Heart left ventricle (tissue), 16 donors: ENCODE results near the gene CDCA5. TPM values are rescaled to one million over a fixed set of nuclear protein-coding genes. Genes with fewer than 3 reads are reported as not detected.

Source experiments
- ATAC-seq, 4 donors: fragments of 200-7000 bp; cut with Tn5 transposase; one replicate each; pipeline ENCODE4 v1.9.1; 2020 to 2022; ENCODE audit warnings: moderate library complexity in 4 of 4, mild to moderate bottlenecking in 3 of 4, moderate number of reproducible peaks in 1 of 4
- DNase-seq, 5 donors: peaks; one replicate each; pipeline ENCODE4 v3.0.0-alpha.2; 2020
- H3K27ac ChIP-seq, 12 donors: fragments of 200-600 bp; sonication (generic) in 4 of 12; one replicate each; pipeline versions ENCODE4 v1.5.0 to v1.8.0; 2016 to 2022; ENCODE audit warnings: mild to moderate bottlenecking in 2 of 12
- H3K27me3 ChIP-seq, 9 donors: fragments of 200-600 bp; sonication (generic) in 2 of 9; one replicate each; pipeline versions ENCODE4 v1.5.1 to v1.8.0; 2016 to 2022; ENCODE audit warnings: mild to moderate bottlenecking in 3 of 9
- H3K36me3 ChIP-seq, 9 donors: fragments of 200-600 bp; sonication (generic) in 2 of 9; one replicate each; pipeline versions ENCODE4 v1.5.0 to v1.8.0; 2018 to 2022; ENCODE audit warnings: mild to moderate bottlenecking in 2 of 9
- H3K4me1 ChIP-seq, 12 donors: fragments of 200-600 bp; sonication (generic) in 4 of 12; one replicate each; pipeline versions ENCODE4 v1.5.0 to v1.8.0; 2016 to 2022; ENCODE audit warnings: mild to moderate bottlenecking in 3 of 12
- H3K4me3 ChIP-seq, 12 donors: fragments of 200-600 bp; sonication (generic) in 4 of 12; one replicate each; pipeline versions ENCODE4 v1.5.0 to v1.8.0; 2017 to 2022; ENCODE audit warnings: mild to moderate bottlenecking in 9 of 12, moderate library complexity in 4 of 12
- H3K9me3 ChIP-seq, 12 donors: fragments of 200-600 bp; sonication (generic) in 4 of 12; one replicate each; pipeline versions ENCODE4 v1.5.0 to v1.8.0; 2016 to 2022; ENCODE audit warnings: mild to moderate bottlenecking in 1 of 12
- CTCF ChIP-seq, 12 donors: fragments of 200-600 bp; sonication (generic) in 4 of 12; IDR thresholded peaks; one replicate each; pipeline versions ENCODE4 v1.5.0 to v1.8.0; 2018 to 2022; ENCODE audit warnings: antibody characterized with exemption in 12 of 12, mild to moderate bottlenecking in 5 of 12
- POLR2A ChIP-seq, 2 donors: fragments of 450-650 bp; IDR thresholded peaks; one replicate each; pipeline ENCODE4 v1.6.1; 2017; ENCODE audit warnings: antibody characterized with exemption in 2 of 2, mild to moderate bottlenecking in 2 of 2, moderate library complexity in 2 of 2
- WGBS, 4 donors: extraction: QIAGEN DNeasy Blood & Tissue Kit in 2 of 4; methylation state at CpG; one replicate each; pipeline versions ENCODE4 v1.1.5 to v1.1.7; 2013 to 2018; 5-methylcytosine and 5-hydroxymethylcytosine counted together
- intact Hi-C, 10 donors: fragments of 100-400 bp; cut with DNase I; formaldehyde crosslinking; loops; one replicate each; pipeline versions ENCODE4 v1.11.1 to v1.14.2; 2022
- polyA plus RNA-seq, 2 donors: library from polyadenylated mRNA; stranded (reverse); fragments of 200-250 nt; gene quantifications; one replicate each; pipeline ENCODE4 v1.2.3, GENCODE V29; 2013
- total RNA-seq, 9 donors: library from RNA; depleted of rRNA in 2 of 9; stranded (reverse); fragments of >200 nt in 2 of 9; fragmentation: NEBNext Ultra II Directional in 3 of 9; extraction: Animal tissue kit (Norgen Biotek cat#: 25700) in 3 of 9; gene quantifications; one replicate each; pipeline versions ENCODE4 v1.1.0 to v1.2.4, GENCODE V29; 2016 to 2023
- donor health status: ischemic (EF 13 %, LVEDD 7.1; RV severe dilation, severe dysfunction).
- donor health status: healthy with polysubstance abuse.
- donor health status: DM: no; HTN: yes; CAD: no.
- donor health status: DM: no; HTN: no; CAD: no.
- donor health status: ischemic (EF 25% LVEDD 6.9; RV normal size, moderate dysfunction).
- donor health status: ischemic (EF 25% LVEDD 5.7; RV mildly dilated, moderate dysfunction).
- donor health status: healthy.
- donor health status: DM: yes; HTN: yes; CAD: no.
- donor health status: ischemic (EF 35%, LVEDD 5.7; RV mildly dilated, moderate dysfunction).
- donor health status: nonischemic (EF 11% LVEDD 7.7; RV severe dilation, severe dysfunction).
- donor health status: DM: yes; HTN: yes; CAD: no.
- donor health status: PGD.
- donor health status: ischemic (EF 29% LVEDD 5.4; RV normal size, mild dysfunction).
- donor health status: nonischemic (EF 23%, LVEDD 6.1; RV moderate dilation, normal function).

The CDCA5 gene
- total and polyA plus RNA-seq, 11 donors: 0.38 to 11.6 (median 0.81) TPM

- ATAC-seq (no peak), DNase-seq (no peak)
- TF ChIP-seq CTCF (IDR thresholded peaks at IDR 0.05) (no peak), POLR2A (IDR thresholded peaks at IDR 0.05) (no peak)
- no peaks in the 10 kb centered on the region for H3K9me3 ChIP-seq
- peak overlapping the region; percentile 21 to 87 (median 76) for H3K27ac ChIP-seq
- intact Hi-C loops: loop anchor here in 1 of 10 donors (10.0 kb wide), 1 partner anchor 189 kb away; the partner anchor contains the start of gene ATG2A
- H3K36me3 ChIP-seq: peaks cover 0 to 39% (median 19%) of the 10 kb centered on the region in 9 donors
- H3K4me3 ChIP-seq: no peak overlapping the region
- no peaks in the 10 kb centered on the region for H3K27me3 ChIP-seq
- H3K4me1 ChIP-seq: peaks cover 0 to 50% (median 32%) of the 10 kb centered on the region in 12 donors
These were observed 19.6 kb upstream of the CDCA5 start for GRCh38 chr11:65103476-65103875.

- Histone ChIP-seq H3K4me1 (peaks cover 0 to 57% (median 36%) of the 10 kb centered on the region in 12 donors), H3K4me3 (peak overlapping the region in 1 of 12 donors; percentile 2), H3K27ac (peak overlapping the region; percentile 48 to 87 (median 76)), H3K9me3 (no peaks in the 10 kb centered on the region), H3K36me3 (peaks cover 0 to 40% (median 16%) of the 10 kb centered on the region in 9 donors), H3K27me3 (no peaks in the 10 kb centered on the region)
- intact Hi-C loops: loop anchor here in 1 of 10 donors (10.0 kb wide), 1 partner anchor 188 kb away; the partner anchor contains the start of gene ATG2A
- 48 to 60% (median 54%) methylated on average over 7 to 8 of the region's 8 CpGs for WGBS, 4 donors
- ATAC-seq (peak; percentile 62 to 75 (median 69)), DNase-seq (peak in 1 of 5 donors; percentile 21)
- TF ChIP-seq CTCF (IDR thresholded peaks at IDR 0.05) (no peak), POLR2A (IDR thresholded peaks at IDR 0.05) (no peak)
These were observed 18.6 kb upstream of the CDCA5 start for GRCh38 chr11:65102142-65103095.

GRCh38 chr11:65100674-65101350 is 17.0 kb upstream of the CDCA5 start:
- intact Hi-C loops: loop anchor here in 1 of 10 donors (10.0 kb wide), 1 partner anchor 186 kb away; the partner anchor contains the start of gene ATG2A

More at GRCh38 chr11:65100674-65101350, 17.0 kb upstream of the CDCA5 start:
- Histone ChIP-seq H3K4me3 (no peak overlapping the region), H3K27ac (peak overlapping the region in 7 of 12 donors; percentile 1 to 81 (median 76)), H3K9me3 (no peaks in the 10 kb centered on the region), H3K27me3 (no peaks in the 10 kb centered on the region), H3K4me1 (peaks cover 0 to 66% (median 43%) of the 10 kb centered on the region in 12 donors), H3K36me3 (peaks cover 0 to 39% (median 16%) of the 10 kb centered on the region in 9 donors)
- WGBS, 4 donors: 78 to 86% (median 81%) methylated on average over 6 of the region's 6 CpGs
- TF ChIP-seq POLR2A (IDR thresholded peaks at IDR 0.05) (no peak), CTCF (IDR thresholded peaks at IDR 0.05) (no peak)
- DNase-seq (no peak), ATAC-seq (no peak)
